HUES64 (cell line): ENCODE results near the gene TMIE.

ENCODE experiments used
- H3K27ac ChIP-seq: 2 replicates; pipeline ENCODE4 v1.7.0; 2013; ENCODE audit warnings: low read depth, low read length, inconsistent platforms
- H3K27me3 ChIP-seq: 2 replicates; pipeline ENCODE4 v1.6.1; 2013; ENCODE audit warnings: mild to moderate bottlenecking, low read length; ENCODE audit not compliant: insufficient read depth
- H3K36me3 ChIP-seq: 2 replicates; pipeline ENCODE4 v1.6.1; 2013; ENCODE audit warnings: mild to moderate bottlenecking, low read length; ENCODE audit not compliant: insufficient read depth
- H3K4me1 ChIP-seq: 2 replicates; pipeline ENCODE4 v1.6.1; 2013; ENCODE audit warnings: mild to moderate bottlenecking, low read length, moderate library complexity; ENCODE audit not compliant: insufficient read depth
- H3K4me3 ChIP-seq: 2 replicates; pipeline ENCODE4 v1.5.1; 2013; ENCODE audit warnings: mild to moderate bottlenecking, low read length, moderate library complexity
- H3K9ac ChIP-seq: 2 replicates; pipeline ENCODE4 v1.6.1; 2013; ENCODE audit warnings: mild to moderate bottlenecking, low read depth, low read length
- H3K9me3 ChIP-seq: 2 replicates; pipeline ENCODE4 v1.6.1; 2013; ENCODE audit warnings: low read depth, low read length; ENCODE audit not compliant: insufficient read depth
- WGBS: fragments of 150-250, 120-280 bp; methylation state at CpG from one replicate; pipeline ENCODE4 v1.1.7; 2013; ENCODE audit warnings: missing lambda C conversion rate; 5-methylcytosine and 5-hydroxymethylcytosine counted together

TMIE gene

GRCh38 chr3:46712191-46713049 is 11.2 kb downstream of the TMIE start:
- Histone ChIP-seq H3K9me3 (no peaks in the 10 kb centered on the region), H3K9ac (no peak overlapping the region), H3K27ac (no peak overlapping the region), H3K36me3 (no peaks in the 10 kb centered on the region), H3K27me3 (no peaks in the 10 kb centered on the region), H3K4me1 (no peaks in the 10 kb centered on the region), H3K4me3 (no peak overlapping the region)
- 83% methylated on average over 11 of the region's 13 CpGs for WGBS

GRCh38 chr3:46713050-46713897 is 12.1 kb downstream of the TMIE start:
- no peaks in the 10 kb centered on the region for H3K27me3 ChIP-seq
- no peaks in the 10 kb centered on the region for H3K36me3 ChIP-seq
- 88% methylated on average over 14 of the region's 14 CpGs for WGBS
- no peak overlapping the region for H3K4me3 ChIP-seq
- no peaks in the 10 kb centered on the region for H3K9me3 ChIP-seq
- H3K27ac ChIP-seq: no peak overlapping the region
- H3K4me1 ChIP-seq: no peaks in the 10 kb centered on the region
- no peak overlapping the region for H3K9ac ChIP-seq

- Histone ChIP-seq H3K27ac (no peak overlapping the region), H3K9ac (no peak overlapping the region), H3K4me1 (no peaks in the 10 kb centered on the region), H3K9me3 (no peaks in the 10 kb centered on the region), H3K27me3 (no peaks in the 10 kb centered on the region), H3K36me3 (no peaks in the 10 kb centered on the region), H3K4me3 (no peak overlapping the region)
- 93% methylated on average over 22 of the region's 22 CpGs for WGBS
Observed at GRCh38 chr3:46713898-46714552, 12.8 kb downstream of the TMIE start.

- WGBS: 92% methylated on average over 10 of the region's 10 CpGs
- Histone ChIP-seq H3K27ac (no peak overlapping the region), H3K4me1 (no peaks in the 10 kb centered on the region), H3K36me3 (no peaks in the 10 kb centered on the region), H3K4me3 (no peak overlapping the region), H3K27me3 (no peaks in the 10 kb centered on the region), H3K9me3 (no peaks in the 10 kb centered on the region), H3K9ac (no peak overlapping the region)
Observed at GRCh38 chr3:46714728-46715506, 13.7 kb downstream of the TMIE start.

DNA sequence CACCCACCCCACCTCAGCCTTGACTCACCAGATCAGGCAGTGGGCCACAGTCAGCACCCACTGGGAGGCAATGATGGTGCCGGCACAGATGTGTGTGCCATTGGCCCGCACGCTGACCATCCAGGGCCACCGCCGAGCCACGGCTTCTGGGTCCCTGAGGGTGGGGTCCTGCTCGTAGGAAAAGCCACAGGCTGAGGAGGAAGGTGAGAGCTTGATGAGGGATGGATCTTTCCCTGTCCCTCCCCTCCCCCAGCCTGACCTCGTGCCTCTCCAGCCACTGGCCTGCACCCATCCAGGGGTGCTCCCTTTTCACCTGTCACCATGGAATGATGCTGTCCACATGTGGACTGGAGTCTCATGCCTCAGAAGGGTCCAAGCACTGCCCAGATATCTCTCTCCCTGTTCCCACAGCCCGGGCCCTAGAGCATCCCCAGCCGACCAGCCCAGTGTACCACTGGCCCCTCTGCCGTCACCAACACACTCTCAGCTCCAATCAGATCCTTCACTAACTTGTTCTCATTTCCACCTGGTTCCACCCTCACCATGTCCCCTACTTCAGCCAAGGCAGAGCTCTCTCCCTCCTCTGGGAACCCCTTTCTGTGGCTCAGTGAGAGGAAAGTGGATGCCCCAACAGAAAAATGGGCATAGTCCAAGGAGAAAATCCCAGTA is 14.4 kb downstream of the TMIE start:
- H3K4me1 ChIP-seq: no peaks in the 10 kb centered on the region
- H3K27me3 ChIP-seq: no peaks in the 10 kb centered on the region
- 95% methylated on average over 11 of the region's 11 CpGs for WGBS
- H3K27ac ChIP-seq: no peak overlapping the region
- H3K9ac ChIP-seq: no peak overlapping the region
- H3K4me3 ChIP-seq: no peak overlapping the region
- no peaks in the 10 kb centered on the region for H3K36me3 ChIP-seq
- no peaks in the 10 kb centered on the region for H3K9me3 ChIP-seq

- Histone ChIP-seq H3K9ac (no peak overlapping the region), H3K36me3 (no peaks in the 10 kb centered on the region), H3K27ac (no peak overlapping the region), H3K27me3 (no peaks in the 10 kb centered on the region), H3K4me1 (no peaks in the 10 kb centered on the region), H3K9me3 (no peaks in the 10 kb centered on the region), H3K4me3 (no peak overlapping the region)
- WGBS: 94% methylated on average over 19 of the region's 19 CpGs
Observed at GRCh38 chr3:46716461-46717441, 15.6 kb downstream of the TMIE start.

DNA sequence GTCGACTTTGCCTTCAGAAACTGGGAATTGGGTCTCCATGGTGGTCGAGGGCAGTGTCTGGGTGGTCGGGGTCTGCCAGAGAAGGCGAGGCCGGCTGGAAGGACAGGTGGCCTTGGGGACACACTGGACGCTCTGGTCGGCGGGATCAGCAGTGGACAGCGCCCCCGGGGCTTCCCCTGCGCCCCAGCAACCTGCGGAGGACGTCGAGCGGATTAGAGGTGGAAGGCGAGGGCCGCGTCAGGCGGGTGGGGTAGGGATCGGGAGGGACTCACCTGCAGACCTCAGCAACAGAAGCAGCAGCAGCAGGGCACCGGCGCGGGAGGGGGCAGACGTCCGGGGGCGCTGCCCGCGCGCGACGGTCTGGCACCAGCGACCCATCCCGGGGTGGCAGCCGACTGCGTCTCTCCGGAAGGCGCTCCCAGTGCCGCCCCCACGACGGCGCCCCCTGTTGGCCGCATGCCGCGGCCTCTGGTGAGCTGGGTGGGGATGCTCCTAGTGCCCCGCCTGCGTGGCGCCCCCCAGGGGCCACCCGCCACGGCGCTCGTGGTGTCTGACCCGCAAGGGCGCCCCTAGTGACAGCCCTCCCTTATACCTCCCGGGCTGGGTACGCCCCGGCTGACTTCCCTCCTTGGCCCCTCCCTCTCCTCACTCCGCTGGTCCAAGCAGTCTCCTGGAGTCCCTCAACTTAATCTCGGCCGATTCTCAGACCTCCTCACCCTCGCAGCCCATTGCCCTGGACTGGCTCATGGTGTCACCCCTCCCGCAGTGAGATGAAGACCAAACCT is 16.4 kb downstream of the TMIE start, which contains the start of gene PRSS50:
TSS of gene PRSS50 (minus strand) at position 423 of the 785 bp plus-strand sequence. CDS start at position 378, 45 bp downstream.
- no peaks in the 10 kb centered on the region for H3K4me1 ChIP-seq
- H3K4me3 ChIP-seq: no peak within 1 kb of the TSS
- no peak within 1 kb of the TSS for H3K9ac ChIP-seq
- no peaks in the 10 kb centered on the region for H3K36me3 ChIP-seq
- no peak within 1 kb of the TSS for H3K27ac ChIP-seq
- WGBS: 94% methylated on average over 61 of the region's 61 CpGs
- no peaks in the 10 kb centered on the region for H3K27me3 ChIP-seq
- no peaks in the 10 kb centered on the region for H3K9me3 ChIP-seq

GRCh38 chr3:46719044-46719565 is 17.9 kb downstream of the TMIE start:
- H3K27me3 ChIP-seq: no peaks in the 10 kb centered on the region
- WGBS: 79% methylated on average over 2 of the region's 2 CpGs
- H3K4me1 ChIP-seq: no peaks in the 10 kb centered on the region
- no peaks in the 10 kb centered on the region for H3K36me3 ChIP-seq
- no peaks in the 10 kb centered on the region for H3K9me3 ChIP-seq
- no peak overlapping the region for H3K9ac ChIP-seq
- no peak overlapping the region for H3K4me3 ChIP-seq
- no peak overlapping the region for H3K27ac ChIP-seq

DNA sequence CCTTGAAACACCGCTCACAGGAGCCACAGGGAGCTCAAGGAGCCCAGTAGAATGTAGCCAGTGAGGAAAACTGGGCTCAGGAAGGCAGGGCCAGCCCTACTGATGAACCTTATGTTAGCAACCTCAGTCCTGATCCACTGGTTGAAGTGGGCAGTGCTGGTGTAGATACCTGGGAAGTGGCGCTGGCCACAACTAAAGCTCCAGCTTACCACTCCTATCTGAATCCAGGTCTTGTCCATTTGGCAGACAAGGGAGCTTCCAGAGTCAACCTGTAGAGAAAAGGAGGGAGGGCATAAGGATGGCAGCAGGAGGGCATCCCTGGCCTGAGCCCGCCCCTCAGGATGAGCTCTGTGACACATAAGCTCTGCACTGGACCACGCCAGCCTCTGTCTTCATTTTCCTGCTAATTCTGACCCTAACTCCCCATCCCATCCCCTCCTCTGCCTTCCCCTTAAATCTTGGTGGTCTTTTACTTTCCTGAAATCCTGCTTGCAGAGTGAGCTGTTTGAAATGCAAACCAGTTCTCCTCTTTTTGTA is 18.6 kb downstream of the TMIE start:
- WGBS: 84% methylated on average over 4 of the region's 4 CpGs
- no peak overlapping the region for H3K4me3 ChIP-seq
- H3K27ac ChIP-seq: no peak overlapping the region

More for the DNA sequence above, 18.6 kb downstream of the TMIE start:
- H3K36me3 ChIP-seq: no peaks in the 10 kb centered on the region
- no peaks in the 10 kb centered on the region for H3K27me3 ChIP-seq
- no peaks in the 10 kb centered on the region for H3K9me3 ChIP-seq
- H3K9ac ChIP-seq: no peak overlapping the region
- H3K4me1 ChIP-seq: no peaks in the 10 kb centered on the region
